Adipose tissue (tissue), 3 donors: Measurements from ENCODE around the gene KPNB1. TPM values are rescaled to one million over a fixed set of nuclear protein-coding genes. Genes with fewer than 3 reads are reported as not detected.

Experiments
- H3K27ac ChIP-seq: one replicate; pipeline ENCODE4 v1.5.1; 2013; ENCODE audit warnings: low read depth, low read length
- WGBS, 3 donors: extraction: QIAGEN DNeasy Blood & Tissue Kit; methylation state at CpG; one replicate each; pipeline ENCODE4 v1.1.7; 2013; 5-methylcytosine and 5-hydroxymethylcytosine counted together
- polyA plus RNA-seq, 3 donors: library from polyadenylated mRNA; stranded (reverse); fragments of 200-250 nt; gene quantifications; one replicate each; pipeline ENCODE4 v1.2.3, GENCODE V29; 2013
- donor health status: healthy with polysubstance abuse.
- donor health status: Bipolar disorder and iron deficiency.
- donor health status: healthy.

The KPNB1 gene
- polyA plus RNA-seq, 3 donors: 40.6 to 99.5 (median 77.0) TPM

GRCh38 chr17:47692137-47692894 is 42.6 kb downstream of the KPNB1 start:
- 48 to 79% (median 53%) methylated on average over 2 of the region's 2 CpGs for WGBS, 3 donors
- no peak overlapping the region for H3K27ac ChIP-seq

DNA sequence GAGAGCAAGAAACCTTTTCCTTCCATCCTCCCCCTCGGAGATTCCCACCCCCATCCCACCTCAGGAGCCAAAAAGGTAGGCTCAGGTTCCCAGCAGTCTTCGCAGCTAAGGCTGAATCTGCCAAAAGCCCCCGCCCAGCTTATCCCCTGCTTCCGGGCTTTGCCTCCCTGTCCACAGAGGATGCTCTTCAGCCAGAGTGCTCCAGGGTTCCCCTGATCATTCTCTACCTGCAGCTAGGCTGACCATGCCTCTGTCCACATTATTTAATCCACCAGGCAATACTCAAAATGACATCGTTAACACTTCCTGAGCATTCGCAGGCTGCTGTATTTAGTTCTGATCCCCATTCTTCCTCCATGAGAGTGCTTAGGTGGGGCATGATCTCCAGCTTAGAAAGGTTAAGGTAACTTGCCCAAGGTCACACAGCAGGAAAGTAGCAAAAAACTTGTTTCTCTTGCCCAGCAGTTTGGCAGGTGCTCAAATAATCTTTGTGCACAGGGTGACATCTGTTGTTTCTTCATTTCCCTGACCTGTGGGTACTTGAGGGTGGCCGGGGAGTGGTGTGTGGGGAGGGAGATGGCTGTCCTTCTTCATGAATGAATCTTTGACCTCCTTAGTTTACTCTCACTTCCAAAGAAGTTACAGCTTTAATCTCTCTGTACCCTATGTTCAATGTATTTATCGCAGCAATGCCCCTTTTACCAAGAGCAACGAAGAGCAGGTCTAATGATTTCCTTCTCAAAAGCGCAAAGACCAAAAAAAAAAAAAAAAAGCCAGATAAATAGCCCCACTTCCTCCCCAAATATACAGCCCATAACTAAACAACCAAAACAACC is 43.4 kb downstream of the KPNB1 start:
- 23 to 25% (median 24%) methylated on average over 10 of the region's 10 CpGs for WGBS, 3 donors
- H3K27ac ChIP-seq: no peak overlapping the region

DNA sequence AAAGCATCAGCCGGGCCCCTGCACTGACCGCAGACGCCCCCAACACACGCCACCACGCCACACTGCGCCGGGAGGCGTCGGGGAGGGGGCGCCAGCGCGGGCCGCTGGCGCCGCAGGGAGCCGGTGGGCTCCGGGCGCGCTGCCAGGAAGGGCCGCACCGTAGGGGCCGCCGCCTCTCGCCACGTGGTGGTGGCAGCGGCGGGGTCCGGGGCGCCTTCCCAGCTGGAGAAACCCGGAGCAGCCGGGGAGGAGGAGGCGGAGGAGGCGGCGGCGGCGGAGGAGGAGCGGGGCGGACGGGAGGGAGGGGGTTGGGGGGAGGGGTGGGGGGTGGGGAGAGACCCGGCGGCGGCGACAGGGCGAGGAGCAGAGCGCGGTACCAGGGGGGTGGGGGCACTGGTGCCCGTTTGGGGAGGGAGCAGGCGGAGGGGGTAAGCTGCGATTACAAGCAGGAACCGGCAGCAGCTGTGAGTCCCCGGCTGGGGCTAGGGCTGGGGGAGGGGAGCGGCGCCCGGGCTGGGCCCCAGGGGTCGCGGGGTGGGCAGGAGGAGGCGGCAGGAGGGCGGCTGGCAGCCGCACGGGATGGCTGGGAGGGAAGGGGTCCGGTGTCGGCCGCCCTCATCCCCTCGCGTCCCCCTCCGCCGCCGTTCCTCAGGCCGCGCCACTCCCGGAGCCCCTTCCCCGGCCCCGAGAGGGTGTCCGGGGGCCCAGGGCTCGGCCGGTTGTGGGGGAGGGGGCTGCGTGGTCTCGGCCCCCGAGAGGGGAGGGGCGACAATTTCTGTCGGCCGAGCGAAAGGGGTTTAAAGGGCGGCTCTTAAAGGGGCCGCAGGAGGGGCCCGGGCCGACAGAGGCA is 44.2 kb downstream of the KPNB1 start, which contains the start of gene TBKBP1:
Gene TBKBP1 (plus strand): TSS at position 431 of the 850 bp plus-strand sequence. CDS start 1,952 bp downstream, outside the sequence.
- WGBS, 3 donors: 0 to 1% (median 1%) methylated on average over 52 to 83 of the region's 87 CpGs
- H3K27ac ChIP-seq: no peak within 1 kb of the TSS

- peak overlapping the region; percentile 19 for H3K27ac ChIP-seq
- WGBS, 3 donors: 0 to 7% (median 1%) methylated on average over 51 to 65 of the region's 65 CpGs
These were observed 45.1 kb downstream of the KPNB1 start for GRCh38 chr17:47694581-47695428.

GRCh38 chr17:47695429-47696376 is 46.0 kb downstream of the KPNB1 start:
- H3K27ac ChIP-seq: peak overlapping the region; percentile 19
- WGBS, 3 donors: 27 to 64% (median 32%) methylated on average over 47 of the region's 47 CpGs

DNA sequence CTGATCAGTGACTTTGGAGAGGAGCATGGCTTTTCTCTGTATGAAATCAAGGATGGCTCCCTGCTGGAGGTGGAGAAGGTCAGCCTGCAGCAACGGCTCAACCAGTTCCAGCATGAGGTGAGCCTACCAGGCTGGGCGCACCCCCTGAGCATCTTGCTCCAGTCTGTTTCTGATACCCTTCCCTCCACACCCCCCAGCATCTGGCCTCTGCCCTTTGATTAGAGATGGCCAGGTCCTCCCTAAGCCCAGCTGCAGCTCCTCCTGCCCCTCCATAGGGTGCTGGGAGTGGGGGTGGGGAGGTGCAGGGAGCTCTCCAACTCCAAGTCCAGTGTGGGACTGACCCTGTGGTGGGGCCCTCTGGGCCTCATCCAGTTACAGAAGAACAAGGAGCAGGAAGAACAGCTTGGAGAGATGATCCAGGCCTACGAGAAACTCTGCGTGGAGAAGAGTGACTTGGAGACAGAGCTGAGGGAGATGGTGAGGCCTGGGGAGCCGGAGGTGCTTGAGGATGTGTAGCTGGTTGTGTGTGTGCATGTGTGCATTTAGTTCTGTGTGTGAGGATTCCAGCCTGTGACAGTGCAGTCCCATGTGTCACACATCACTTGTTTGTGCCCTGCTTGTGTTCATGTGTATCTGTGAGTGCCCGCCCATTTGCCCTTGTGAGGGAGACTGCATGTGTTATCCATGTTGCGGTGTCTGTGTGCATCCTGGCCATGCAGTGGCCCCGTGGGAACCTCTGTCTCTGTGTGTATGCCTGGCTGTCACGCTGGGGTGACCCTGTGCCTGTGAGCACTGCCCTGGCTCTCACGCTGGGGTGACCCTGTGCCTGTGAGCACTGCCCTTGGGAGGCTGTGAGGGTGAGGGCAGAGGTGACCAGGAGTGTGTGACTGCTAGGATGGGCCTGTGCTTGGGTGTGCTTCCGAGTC is 47.3 kb downstream of the KPNB1 start:
- no peak overlapping the region for H3K27ac ChIP-seq
- 74 to 79% (median 75%) methylated on average over 11 of the region's 11 CpGs for WGBS, 3 donors

GRCh38 chr17:47697906-47698711 is 48.4 kb downstream of the KPNB1 start:
- H3K27ac ChIP-seq: no peak overlapping the region
- WGBS, 3 donors: 66 to 79% (median 76%) methylated on average over 9 of the region's 9 CpGs

GRCh38 chr17:47698749-47699535 is 49.2 kb downstream of the KPNB1 start:
- WGBS, 3 donors: 64 to 65% (median 65%) methylated on average over 25 of the region's 25 CpGs

GRCh38 chr17:47699536-47699840 is 49.8 kb downstream of the KPNB1 start:
- H3K27ac ChIP-seq: no peak overlapping the region
- WGBS, 3 donors: 95 to 97% (median 96%) methylated on average over 4 of the region's 4 CpGs

More at GRCh38 chr17:47698749-47699535, 49.2 kb downstream of the KPNB1 start:
- H3K27ac ChIP-seq: no peak overlapping the region

GRCh38 chr17:47700471-47701449 is 51.0 kb downstream of the KPNB1 start:
- no peak overlapping the region for H3K27ac ChIP-seq
- WGBS, 3 donors: 88 to 89% (median 88%) methylated on average over 13 of the region's 13 CpGs

DNA sequence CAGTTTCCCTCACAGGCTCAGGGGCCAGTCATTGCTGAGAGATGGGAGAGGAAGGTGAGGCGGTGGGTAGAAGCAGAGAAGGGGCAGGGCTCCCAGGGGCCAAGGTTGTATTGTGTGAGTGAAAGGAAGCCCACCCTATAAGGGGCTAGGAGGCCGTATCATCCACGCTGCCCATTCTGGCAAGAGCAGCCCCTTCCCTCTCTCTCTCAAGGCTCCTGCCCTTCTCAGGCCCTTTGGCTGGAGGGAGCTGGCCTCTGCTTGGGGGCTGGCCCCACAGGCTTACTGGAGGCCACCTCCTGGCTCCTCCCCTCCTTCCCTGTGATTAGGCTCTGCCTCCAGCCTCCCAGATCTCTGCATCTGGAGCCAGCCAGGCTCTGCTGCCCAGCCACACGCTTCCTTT is 51.9 kb downstream of the KPNB1 start:
- 62 to 92% (median 84%) methylated on average over 4 of the region's 4 CpGs for WGBS, 3 donors
- H3K27ac ChIP-seq: no peak overlapping the region

DNA sequence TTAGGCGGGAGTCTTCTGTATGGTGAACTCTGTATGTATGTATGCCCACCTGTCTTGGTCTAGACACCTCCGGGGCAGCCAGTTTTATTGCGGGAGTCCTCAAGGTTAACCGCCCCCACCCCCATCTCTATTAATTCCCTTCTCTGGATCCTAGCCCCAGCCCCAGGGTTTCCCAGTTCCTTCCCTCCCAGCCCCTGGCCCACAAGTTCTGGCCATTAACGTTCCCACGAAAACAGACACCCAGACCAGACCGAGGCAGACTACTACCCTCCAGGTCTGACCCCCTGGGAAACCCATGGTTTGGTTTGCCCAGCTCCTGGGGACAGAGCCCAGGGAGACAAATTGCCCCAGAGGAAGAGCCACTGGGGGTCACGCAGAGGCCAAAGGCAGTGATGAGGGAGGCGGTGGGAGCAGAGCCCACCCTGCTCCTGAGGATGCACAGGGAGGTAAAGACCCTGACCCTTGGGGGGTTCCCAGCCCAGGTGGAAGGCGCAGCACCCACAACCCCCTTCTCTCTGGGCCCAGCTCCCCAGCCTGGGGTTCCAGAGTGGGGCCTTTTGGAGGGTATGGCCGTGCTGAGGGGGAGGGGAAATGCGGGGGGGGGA is 52.8 kb downstream of the KPNB1 start:
- WGBS, 3 donors: 83 to 87% (median 83%) methylated on average over 10 to 12 of the region's 12 CpGs
- H3K27ac ChIP-seq: no peak overlapping the region

DNA sequence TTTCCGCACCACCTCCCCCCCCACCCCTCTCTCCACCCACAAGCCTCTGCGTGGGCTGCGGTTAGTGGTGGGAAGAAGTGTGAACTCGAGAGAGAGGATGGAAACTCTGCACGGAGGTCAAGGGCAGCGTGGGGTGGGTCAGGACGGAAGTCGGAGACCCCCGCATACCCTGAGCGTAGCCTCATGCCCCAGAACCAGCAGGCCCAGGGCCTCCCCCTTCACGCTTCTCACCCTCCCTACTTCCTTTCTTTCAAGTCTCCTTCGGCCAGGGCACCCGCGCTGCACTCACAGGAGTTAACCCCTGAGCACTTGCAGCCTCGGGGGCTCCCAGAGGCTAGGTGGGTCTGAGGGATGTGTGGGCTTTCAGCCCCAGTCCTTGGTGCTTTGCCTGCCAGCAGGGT is 53.5 kb downstream of the KPNB1 start:
- no peak overlapping the region for H3K27ac ChIP-seq
- WGBS, 3 donors: 41 to 80% (median 47%) methylated on average over 14 to 15 of the region's 15 CpGs
